Measurements from ENCODE around the gene STOML2. TPM values are rescaled to one million over a fixed set of nuclear protein-coding genes. Genes with fewer than 3 reads are reported as not detected.

The STOML2 gene
- total and polyA plus RNA-seq, 9 of the 15 experiments (the other 6 are each of a cell fraction or from before 2014, with no cell fraction given), result 110 to 220 (median 174) TPM

DNA sequence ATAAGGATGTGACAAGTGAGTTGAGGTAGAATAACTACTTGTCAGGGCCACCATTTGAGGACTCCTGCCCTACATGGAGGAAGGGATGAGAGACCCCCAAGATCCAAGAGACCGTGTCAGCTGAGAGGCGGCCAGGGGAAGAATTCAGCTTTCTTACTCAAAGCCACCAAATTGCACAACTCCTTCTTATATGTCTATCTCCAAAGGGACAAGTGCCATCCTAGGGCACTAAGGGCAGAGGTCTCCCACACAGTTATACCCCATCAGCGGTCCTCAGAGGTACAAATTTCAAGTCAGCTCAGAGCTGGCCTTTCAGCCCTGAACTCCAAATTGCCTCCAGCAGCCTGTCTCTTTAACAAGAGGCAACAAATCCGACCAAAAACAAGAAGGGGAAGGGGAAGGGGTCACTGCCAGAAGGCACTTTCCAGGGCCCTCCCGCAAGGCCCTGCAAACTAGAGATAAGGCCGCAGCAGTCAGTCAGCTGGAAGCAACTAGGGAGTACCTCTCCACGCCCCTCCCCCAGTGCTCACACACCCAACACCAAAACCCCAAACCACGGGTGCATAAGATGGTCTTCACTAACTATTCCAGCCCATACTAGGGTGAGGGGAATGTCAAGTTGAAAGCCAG is 6.1 kb upstream of the STOML2 start (continued):
- TF ChIP-seq, protein P1, sequence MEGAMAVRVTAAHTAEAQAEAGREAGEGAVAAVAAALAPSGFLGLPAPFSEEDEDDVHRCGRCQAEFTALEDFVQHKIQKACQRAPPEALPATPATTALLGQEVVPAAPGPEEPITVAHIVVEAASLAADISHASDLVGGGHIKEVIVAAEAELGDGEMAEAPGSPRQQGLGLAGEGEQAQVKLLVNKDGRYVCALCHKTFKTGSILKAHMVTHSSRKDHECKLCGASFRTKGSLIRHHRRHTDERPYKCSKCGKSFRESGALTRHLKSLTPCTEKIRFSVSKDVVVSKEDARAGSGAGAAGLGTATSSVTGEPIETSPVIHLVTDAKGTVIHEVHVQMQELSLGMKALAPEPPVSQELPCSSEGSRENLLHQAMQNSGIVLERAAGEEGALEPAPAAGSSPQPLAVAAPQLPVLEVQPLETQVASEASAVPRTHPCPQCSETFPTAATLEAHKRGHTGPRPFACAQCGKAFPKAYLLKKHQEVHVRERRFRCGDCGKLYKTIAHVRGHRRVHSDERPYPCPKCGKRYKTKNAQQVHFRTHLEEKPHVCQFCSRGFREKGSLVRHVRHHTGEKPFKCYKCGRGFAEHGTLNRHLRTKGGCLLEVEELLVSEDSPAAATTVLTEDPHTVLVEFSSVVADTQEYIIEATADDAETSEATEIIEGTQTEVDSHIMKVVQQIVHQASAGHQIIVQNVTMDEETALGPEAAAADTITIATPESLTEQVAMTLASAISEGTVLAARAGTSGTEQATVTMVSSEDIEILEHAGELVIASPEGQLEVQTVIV (CRISPR knock-in tag; IDR thresholded peaks at IDR 0.05; ENCODE audit: borderline replicate concordance), result no peak
- TF ChIP-seq L3MBTL2 (IDR thresholded peaks at IDR 0.05), result no peak
- TF ChIP-seq CREM (IDR thresholded peaks at IDR 0.05; ENCODE audit: low read depth), result peak; percentile 48
- 0 out of 2 replicates have a peak, but pooled peaks have one; percentile 73 for TF ChIP-seq MTA3 (IDR thresholded peaks at IDR 0.05; ENCODE audit: borderline replicate concordance)
- TF ChIP-seq, protein P2, sequence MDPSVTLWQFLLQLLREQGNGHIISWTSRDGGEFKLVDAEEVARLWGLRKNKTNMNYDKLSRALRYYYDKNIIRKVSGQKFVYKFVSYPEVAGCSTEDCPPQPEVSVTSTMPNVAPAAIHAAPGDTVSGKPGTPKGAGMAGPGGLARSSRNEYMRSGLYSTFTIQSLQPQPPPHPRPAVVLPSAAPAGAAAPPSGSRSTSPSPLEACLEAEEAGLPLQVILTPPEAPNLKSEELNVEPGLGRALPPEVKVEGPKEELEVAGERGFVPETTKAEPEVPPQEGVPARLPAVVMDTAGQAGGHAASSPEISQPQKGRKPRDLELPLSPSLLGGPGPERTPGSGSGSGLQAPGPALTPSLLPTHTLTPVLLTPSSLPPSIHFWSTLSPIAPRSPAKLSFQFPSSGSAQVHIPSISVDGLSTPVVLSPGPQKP (CRISPR knock-in tag; IDR thresholded peaks at IDR 0.05), result no peak
- TF ChIP-seq, protein P3, sequence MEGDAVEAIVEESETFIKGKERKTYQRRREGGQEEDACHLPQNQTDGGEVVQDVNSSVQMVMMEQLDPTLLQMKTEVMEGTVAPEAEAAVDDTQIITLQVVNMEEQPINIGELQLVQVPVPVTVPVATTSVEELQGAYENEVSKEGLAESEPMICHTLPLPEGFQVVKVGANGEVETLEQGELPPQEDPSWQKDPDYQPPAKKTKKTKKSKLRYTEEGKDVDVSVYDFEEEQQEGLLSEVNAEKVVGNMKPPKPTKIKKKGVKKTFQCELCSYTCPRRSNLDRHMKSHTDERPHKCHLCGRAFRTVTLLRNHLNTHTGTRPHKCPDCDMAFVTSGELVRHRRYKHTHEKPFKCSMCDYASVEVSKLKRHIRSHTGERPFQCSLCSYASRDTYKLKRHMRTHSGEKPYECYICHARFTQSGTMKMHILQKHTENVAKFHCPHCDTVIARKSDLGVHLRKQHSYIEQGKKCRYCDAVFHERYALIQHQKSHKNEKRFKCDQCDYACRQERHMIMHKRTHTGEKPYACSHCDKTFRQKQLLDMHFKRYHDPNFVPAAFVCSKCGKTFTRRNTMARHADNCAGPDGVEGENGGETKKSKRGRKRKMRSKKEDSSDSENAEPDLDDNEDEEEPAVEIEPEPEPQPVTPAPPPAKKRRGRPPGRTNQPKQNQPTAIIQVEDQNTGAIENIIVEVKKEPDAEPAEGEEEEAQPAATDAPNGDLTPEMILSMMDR (IDR thresholded peaks at IDR 0.05 in 2 of 3, conservative IDR thresholded peaks at IDR 0.05 in 1 of 3; ENCODE audit: insufficient read depth in 2 of 3, low read depth in 1 of 3, low read length in 3 of 3), result no peak
- TF ChIP-seq, protein P4, sequence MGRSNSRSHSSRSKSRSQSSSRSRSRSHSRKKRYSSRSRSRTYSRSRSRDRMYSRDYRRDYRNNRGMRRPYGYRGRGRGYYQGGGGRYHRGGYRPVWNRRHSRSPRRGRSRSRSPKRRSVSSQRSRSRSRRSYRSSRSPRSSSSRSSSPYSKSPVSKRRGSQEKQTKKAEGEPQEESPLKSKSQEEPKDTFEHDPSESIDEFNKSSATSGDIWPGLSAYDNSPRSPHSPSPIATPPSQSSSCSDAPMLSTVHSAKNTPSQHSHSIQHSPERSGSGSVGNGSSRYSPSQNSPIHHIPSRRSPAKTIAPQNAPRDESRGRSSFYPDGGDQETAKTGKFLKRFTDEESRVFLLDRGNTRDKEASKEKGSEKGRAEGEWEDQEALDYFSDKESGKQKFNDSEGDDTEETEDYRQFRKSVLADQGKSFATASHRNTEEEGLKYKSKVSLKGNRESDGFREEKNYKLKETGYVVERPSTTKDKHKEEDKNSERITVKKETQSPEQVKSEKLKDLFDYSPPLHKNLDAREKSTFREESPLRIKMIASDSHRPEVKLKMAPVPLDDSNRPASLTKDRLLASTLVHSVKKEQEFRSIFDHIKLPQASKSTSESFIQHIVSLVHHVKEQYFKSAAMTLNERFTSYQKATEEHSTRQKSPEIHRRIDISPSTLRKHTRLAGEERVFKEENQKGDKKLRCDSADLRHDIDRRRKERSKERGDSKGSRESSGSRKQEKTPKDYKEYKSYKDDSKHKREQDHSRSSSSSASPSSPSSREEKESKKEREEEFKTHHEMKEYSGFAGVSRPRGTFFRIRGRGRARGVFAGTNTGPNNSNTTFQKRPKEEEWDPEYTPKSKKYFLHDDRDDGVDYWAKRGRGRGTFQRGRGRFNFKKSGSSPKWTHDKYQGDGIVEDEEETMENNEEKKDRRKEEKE (IDR thresholded peaks at IDR 0.05; ENCODE audit: borderline replicate concordance in 1 of 2, control insufficient read depth in 1 of 2, low read depth in 2 of 2, low read length in 1 of 2), result no peak
- TF ChIP-seq, protein P5, sequence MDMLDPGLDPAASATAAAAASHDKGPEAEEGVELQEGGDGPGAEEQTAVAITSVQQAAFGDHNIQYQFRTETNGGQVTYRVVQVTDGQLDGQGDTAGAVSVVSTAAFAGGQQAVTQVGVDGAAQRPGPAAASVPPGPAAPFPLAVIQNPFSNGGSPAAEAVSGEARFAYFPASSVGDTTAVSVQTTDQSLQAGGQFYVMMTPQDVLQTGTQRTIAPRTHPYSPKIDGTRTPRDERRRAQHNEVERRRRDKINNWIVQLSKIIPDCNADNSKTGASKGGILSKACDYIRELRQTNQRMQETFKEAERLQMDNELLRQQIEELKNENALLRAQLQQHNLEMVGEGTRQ (CRISPR knock-in tag; IDR thresholded peaks at IDR 0.05), result no peak
- no peak for TF ChIP-seq NR2C2 (CRISPR knock-in tag; IDR thresholded peaks at IDR 0.05)
- TF ChIP-seq NR2C2 (tag; IDR thresholded peaks at IDR 0.05), result peak; percentile 78
- TF ChIP-seq, protein P6, sequence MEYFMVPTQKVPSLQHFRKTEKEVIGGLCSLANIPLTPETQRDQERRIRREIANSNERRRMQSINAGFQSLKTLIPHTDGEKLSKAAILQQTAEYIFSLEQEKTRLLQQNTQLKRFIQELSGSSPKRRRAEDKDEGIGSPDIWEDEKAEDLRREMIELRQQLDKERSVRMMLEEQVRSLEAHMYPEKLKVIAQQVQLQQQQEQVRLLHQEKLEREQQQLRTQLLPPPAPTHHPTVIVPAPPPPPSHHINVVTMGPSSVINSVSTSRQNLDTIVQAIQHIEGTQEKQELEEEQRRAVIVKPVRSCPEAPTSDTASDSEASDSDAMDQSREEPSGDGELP (CRISPR knock-in tag; IDR thresholded peaks at IDR 0.05; ENCODE audit: borderline replicate concordance), result peak; percentile 100
- TF ChIP-seq ZNF134 (CRISPR knock-in tag; conservative IDR thresholded peaks at IDR 0.05), result no peak
- TF ChIP-seq MBD2 (IDR thresholded peaks at IDR 0.05; ENCODE audit: borderline replicate concordance, low read depth), result peak; percentile 73
- peak; percentile 71 for TF ChIP-seq MEIS2 (IDR thresholded peaks at IDR 0.05; ENCODE audit: partially characterized antibody)
- peak; percentile 72; the same call in 1 of the 2 replicates for TF ChIP-seq TARDBP (IDR thresholded peaks at IDR 0.05)
- no peak for TF ChIP-seq MAFK (IDR thresholded peaks at IDR 0.05; ENCODE audit: low read length)
- TF ChIP-seq NFE2 (IDR thresholded peaks at IDR 0.05; ENCODE audit: low read depth), result peak; percentile 6; the same call in 1 of the 2 replicates
